GM12873 (cell line): Measurements from ENCODE around the gene JARID2.
A peak's percentile ranks its signal among the peaks of the same experiment; 100 is the strongest.

Source experiments
- CTCF ChIP-seq: IDR thresholded peaks from 2 replicates; pipeline ENCODE4 v1.5.1; 2012; ENCODE audit warnings: low read depth, mild to moderate bottlenecking, moderate library complexity, low read length, control low read depth; ENCODE audit not compliant: insufficient read depth; ENCODE audit errors: missing control alignments

JARID2 gene

GRCh38 chr6:15389084-15389764, 143.4 kb downstream of the JARID2 start:
- no peak for TF ChIP-seq CTCF

DNA sequence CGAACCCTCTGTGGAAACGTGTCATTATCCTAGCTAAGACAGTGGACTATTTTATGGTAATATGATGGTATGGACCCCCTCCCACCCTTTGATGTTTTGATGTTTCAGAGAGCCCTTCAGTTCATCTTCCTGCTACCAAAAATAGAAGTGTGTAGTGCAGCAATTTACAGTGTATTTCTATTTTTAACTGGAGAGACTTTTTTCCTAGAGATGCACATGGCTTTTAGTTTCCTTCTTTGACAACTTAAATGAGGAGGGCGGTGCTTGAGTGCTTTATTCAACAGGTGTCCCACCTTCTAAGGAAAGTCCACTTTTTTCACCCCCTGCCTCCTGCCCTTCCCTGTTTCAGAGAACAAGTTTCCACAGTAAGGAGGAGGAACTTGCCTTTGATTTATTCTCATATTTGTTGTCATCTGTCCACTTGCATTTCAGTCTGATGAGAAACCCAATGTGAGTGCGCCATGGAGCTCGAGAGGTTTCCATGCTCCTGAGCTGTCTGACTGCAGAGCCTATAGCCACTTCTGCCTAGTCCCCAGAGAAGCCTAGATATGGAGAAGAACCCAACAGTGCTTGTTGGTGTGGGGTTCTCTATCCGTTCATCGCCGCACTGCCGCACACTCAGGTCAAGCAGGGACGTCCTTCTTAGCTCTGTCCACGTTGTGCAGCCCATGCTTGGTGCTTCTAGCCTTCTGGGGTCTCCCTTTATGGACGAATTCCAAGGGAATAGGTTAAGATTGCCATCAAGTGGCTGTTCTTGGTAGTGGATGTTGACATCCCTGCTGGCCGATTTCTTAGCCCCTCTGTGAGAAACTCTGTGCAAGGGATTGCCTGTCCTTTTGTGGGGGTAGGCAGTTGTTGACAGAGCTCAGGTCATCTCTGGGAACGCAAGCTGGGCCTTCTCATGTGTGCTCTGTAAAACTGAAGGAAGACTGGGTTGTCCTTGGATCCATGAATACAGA, 144.2 kb downstream of the JARID2 start:
- peak; percentile 82 for TF ChIP-seq CTCF

DNA sequence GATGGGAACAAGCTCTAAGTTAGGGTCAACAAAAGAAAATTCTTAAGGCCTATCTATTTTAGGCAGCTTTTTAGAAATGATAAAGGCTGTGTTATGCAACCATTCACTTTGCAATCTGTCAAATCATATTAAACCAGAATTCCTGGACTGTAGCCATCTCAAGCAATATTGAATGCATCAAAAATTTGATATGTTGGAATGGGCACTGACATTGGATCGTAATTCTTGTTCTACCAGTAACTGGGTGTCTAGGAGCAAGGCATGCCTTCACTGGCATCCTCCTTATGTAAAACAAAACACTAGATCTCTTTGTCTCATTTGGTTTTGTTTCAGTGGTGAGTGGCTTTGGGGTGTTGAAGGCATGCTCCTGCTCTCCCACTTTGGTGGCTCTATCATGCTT, 145.6 kb downstream of the JARID2 start:
- no peak for TF ChIP-seq CTCF

DNA sequence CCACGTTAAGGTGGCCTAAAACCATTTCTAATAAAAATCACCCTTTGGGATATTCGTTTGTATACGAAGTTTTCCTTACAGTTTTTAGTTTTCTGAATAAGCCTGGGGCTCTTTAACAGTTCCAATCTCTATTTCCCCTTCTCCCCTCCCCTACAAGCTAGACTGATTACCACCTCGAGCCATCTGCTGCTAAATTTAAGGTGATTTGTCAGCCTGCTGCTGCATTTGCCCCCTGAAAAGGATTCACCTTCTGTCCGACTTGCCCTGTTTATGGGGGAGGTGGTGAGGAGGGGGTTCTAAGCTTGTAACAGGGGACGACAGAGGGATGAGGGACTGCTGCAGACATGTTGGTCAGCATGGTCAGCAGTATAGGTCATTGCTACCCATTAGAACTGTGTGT, 146.3 kb downstream of the JARID2 start:
- TF ChIP-seq CTCF: no peak

GRCh38 chr6:15393605-15394004, 147.7 kb downstream of the JARID2 start:
- TF ChIP-seq CTCF: no peak

- no peak for TF ChIP-seq CTCF
These were observed 149.2 kb downstream of the JARID2 start for GRCh38 chr6:15395087-15395486.

GRCh38 chr6:15396808-15397207, 150.9 kb downstream of the JARID2 start:
- no peak for TF ChIP-seq CTCF
